ENCODE results near the gene CEACAM16.

The CEACAM16 gene

GRCh38 chr19:44759083-44759804 is 60.3 kb downstream of the CEACAM16 start:
- DNase-seq (ENCODE audit: low read depth, low spot score): no peak
